GM18858 (cell line): Measurements from ENCODE around the gene BRWD1.
"Not testable (repeated sequence)": the region's sequence is repeated elsewhere in the genome, so short reads cannot be mapped to it uniquely, and the experiment has no call there.

ENCODE experiments used
- ATAC-seq: cut with Tn5 transposase; IDR thresholded peaks from one replicate; pipeline ENCODE4 v1.9.1; 2021; ENCODE audit not compliant: unreplicated experiment

Gene BRWD1

DNA sequence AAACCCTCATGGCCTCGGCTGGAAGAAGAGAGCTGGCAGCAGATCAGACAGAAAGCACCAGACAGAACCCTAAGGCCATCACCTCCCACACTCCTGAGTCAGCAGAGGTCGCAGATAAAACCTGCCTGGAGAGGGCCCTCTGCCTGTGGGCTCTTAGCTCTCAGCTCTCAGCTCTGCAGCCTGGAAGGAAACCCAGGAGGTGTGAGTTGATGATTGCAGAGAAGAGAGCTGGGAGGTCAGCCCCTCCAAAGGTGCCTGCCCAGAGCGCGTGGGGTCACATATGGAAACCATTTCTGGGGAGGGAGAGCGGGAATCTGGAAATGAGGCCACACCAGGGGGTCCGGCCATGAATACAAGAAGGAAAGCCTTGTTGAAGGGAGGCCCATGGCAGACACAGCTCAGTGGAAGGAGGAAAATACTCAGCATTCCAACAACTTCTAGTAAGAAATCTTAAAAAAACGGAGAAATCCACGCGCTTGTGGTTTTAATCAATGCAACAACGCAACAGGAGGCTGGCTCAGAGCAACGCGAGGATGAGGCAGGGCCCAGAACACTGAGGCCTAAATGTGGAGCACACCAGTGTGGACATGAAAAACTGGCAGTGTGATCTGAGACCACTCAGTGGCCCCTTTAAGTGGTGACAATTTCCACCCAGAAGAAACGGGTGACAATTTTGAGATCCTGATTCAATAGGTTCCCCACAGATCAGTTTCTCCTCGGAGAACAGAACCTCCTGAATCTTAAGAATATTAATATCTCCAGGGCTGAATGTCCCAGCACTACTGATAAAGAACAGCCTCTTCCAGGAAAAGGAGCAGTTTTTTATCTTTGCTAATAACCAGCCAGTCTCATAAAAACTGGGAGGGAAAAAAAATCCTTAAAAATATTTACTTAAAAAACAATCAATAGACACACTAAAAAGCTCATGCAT lies 175.9 kb downstream of the BRWD1 start:
- ATAC-seq: no peak

DNA sequence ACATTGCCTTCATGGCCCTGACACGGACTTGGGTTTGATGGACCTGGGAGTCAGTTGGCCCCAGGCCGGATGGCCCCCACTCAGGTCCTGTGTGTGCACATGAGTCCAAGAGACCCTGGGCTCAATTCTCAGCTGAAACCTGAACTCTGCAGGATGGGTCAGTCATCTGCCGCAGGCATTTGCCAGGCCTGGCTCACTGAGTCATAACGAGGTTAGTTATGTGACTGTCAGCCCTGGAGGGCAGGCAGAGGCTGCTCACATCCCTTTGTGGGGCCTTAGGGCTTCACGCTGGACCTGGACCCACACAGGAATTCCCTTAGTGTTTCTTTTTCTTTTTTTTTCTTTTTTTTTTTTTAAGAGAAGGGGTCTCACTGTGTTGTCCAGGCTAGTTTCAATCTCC lies 176.7 kb downstream of the BRWD1 start:
- ATAC-seq: no peak

- not testable (repeated sequence) for ATAC-seq
These were observed 177.3 kb downstream of the BRWD1 start for GRCh38 chr21:39136138-39136537.

- no peak for ATAC-seq
These were observed 179.1 kb downstream of the BRWD1 start for GRCh38 chr21:39134288-39134810.
